22Rv1 (cell line): ENCODE data around the gene ANO10.

ENCODE experiments used
- ZFX ChIP-seq: fragments of 450-650 bp; IDR thresholded peaks from 2 replicates; pipeline ENCODE4 v1.6.1; 2017; ENCODE audit warnings: antibody characterized with exemption, borderline replicate concordance
- TF ChIP-seq, protein P1 (sequence below): fragments of 450-650 bp; IDR thresholded peaks from 2 replicates; pipeline ENCODE4 v1.5.1; 2017; ENCODE audit warnings: mild to moderate bottlenecking

DNA sequence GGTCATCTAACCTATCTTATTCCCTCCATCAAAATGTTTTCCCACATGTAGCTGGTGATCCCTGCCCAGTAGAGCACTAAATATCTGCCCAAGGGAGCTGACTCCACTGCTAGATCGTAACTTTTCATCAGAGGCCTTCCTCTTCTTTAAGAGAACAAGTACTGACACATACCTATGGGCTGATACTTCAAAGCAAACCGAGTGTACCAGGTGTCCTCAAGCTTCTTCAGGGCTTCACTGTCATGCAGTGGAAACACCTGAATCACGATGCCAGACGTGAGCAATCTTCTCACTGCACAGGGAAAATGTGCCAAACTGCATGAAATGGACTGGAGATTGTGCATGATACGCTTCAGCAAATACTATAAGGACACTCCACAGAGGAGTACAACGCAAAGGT, 41.6 kb downstream of the ANO10 start:
- TF ChIP-seq, protein P1, sequence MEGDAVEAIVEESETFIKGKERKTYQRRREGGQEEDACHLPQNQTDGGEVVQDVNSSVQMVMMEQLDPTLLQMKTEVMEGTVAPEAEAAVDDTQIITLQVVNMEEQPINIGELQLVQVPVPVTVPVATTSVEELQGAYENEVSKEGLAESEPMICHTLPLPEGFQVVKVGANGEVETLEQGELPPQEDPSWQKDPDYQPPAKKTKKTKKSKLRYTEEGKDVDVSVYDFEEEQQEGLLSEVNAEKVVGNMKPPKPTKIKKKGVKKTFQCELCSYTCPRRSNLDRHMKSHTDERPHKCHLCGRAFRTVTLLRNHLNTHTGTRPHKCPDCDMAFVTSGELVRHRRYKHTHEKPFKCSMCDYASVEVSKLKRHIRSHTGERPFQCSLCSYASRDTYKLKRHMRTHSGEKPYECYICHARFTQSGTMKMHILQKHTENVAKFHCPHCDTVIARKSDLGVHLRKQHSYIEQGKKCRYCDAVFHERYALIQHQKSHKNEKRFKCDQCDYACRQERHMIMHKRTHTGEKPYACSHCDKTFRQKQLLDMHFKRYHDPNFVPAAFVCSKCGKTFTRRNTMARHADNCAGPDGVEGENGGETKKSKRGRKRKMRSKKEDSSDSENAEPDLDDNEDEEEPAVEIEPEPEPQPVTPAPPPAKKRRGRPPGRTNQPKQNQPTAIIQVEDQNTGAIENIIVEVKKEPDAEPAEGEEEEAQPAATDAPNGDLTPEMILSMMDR: no peak
- no peak for TF ChIP-seq ZFX
